GM12865 (cell line): ENCODE data around the gene TPCN2.
"Not testable (repeated sequence)": the region's sequence is repeated elsewhere in the genome, so short reads cannot be mapped to it uniquely, and the experiment has no call there.

ENCODE experiments used
- DNase-seq: peaks from one replicate; pipeline ENCODE4 v3.0.0; 2010; ENCODE audit warnings: low read depth
- H3K4me3 ChIP-seq: 2 replicates; pipeline ENCODE4 v1.5.1; 2011; ENCODE audit warnings: mild to moderate bottlenecking, low read depth, low read length, control low read depth
- CTCF ChIP-seq: IDR thresholded peaks from 2 replicates; pipeline ENCODE4 v1.5.1; 2011; ENCODE audit warnings: low read length, control low read depth, low read depth, inconsistent platforms; ENCODE audit not compliant: insufficient read depth; ENCODE audit errors: missing control alignments

The TPCN2 gene

GRCh38 chr11:69144316-69145049 is 95.8 kb downstream of the TPCN2 start:
- H3K4me3 ChIP-seq = no peak overlapping the region
- TF ChIP-seq CTCF = no peak
- no peak for DNase-seq

- TF ChIP-seq CTCF = no peak
- DNase-seq = no peak
- H3K4me3 ChIP-seq = no peak overlapping the region
Measured at GRCh38 chr11:69145050-69145380, 96.3 kb downstream of the TPCN2 start.

GRCh38 chr11:69148377-69148762 is 99.6 kb downstream of the TPCN2 start:
- no peak overlapping the region for H3K4me3 ChIP-seq
- DNase-seq = no peak
- no peak for TF ChIP-seq CTCF

GRCh38 chr11:69148806-69149205 is 100.1 kb downstream of the TPCN2 start:
- no peak for TF ChIP-seq CTCF
- DNase-seq = no peak
- no peak overlapping the region for H3K4me3 ChIP-seq

- not testable (repeated sequence) for DNase-seq, H3K4me3 ChIP-seq
Measured at GRCh38 chr11:69149338-69150045, 100.8 kb downstream of the TPCN2 start.

GRCh38 chr11:69150175-69150574 is 101.4 kb downstream of the TPCN2 start:
- no peak for DNase-seq
- no peak for TF ChIP-seq CTCF
- no peak overlapping the region for H3K4me3 ChIP-seq

GRCh38 chr11:69151836-69152235 is 103.1 kb downstream of the TPCN2 start:
- H3K4me3 ChIP-seq = no peak overlapping the region
- DNase-seq = no peak
- TF ChIP-seq CTCF = no peak
